NCI-H2196 treated with DMSO at 0.1 percent for 48 hours (cell line): Measurements from ENCODE around the gene FHL1.
"Not testable (repeated sequence)": the region's sequence is repeated elsewhere in the genome, so short reads cannot be mapped to it uniquely, and the experiment has no call there.

Experiments used
- DNase-seq: peaks from one replicate; lab custom pipeline; 2025; ENCODE audit not compliant: unreplicated experiment; lab: John Stamatoyannopoulos, UW

Gene FHL1

GRCh38 chrX:136146614-136147314, 569 bp upstream of the FHL1 start:
- no peak for DNase-seq

- no peak for DNase-seq
Observed at GRCh38 chrX:136147976-136148375, 643 bp downstream of the FHL1 start.

GRCh38 chrX:136148391-136148790, 1.1 kb downstream of the FHL1 start:
- DNase-seq, result no peak

GRCh38 chrX:136154998-136155397, 7.7 kb downstream of the FHL1 start:
- DNase-seq, result no peak

GRCh38 chrX:136156560-136157117, 9.3 kb downstream of the FHL1 start:
- DNase-seq, result no peak

GRCh38 chrX:136157187-136157586, 9.9 kb downstream of the FHL1 start:
- DNase-seq, result no peak

GRCh38 chrX:136158685-136159084, 11.4 kb downstream of the FHL1 start:
- no peak for DNase-seq

GRCh38 chrX:136159611-136160025, 12.3 kb downstream of the FHL1 start:
- no peak for DNase-seq

- no peak for DNase-seq
Observed at GRCh38 chrX:136162827-136163570, 15.7 kb downstream of the FHL1 start.

GRCh38 chrX:136163689-136164088, 16.4 kb downstream of the FHL1 start:
- DNase-seq, result no peak

- no peak for DNase-seq
Observed at GRCh38 chrX:136165406-136165805, 18.1 kb downstream of the FHL1 start.

GRCh38 chrX:136166221-136166855, 19.0 kb downstream of the FHL1 start:
- DNase-seq, result no peak

GRCh38 chrX:136167989-136168388, 20.7 kb downstream of the FHL1 start:
- not testable (repeated sequence) for DNase-seq

GRCh38 chrX:136168929-136169735, 21.8 kb downstream of the FHL1 start:
- DNase-seq, result peak; percentile 32

- no peak for DNase-seq
Observed at GRCh38 chrX:136170139-136170800, 22.9 kb downstream of the FHL1 start.

- no peak for DNase-seq
Observed at GRCh38 chrX:136171420-136171819, 24.1 kb downstream of the FHL1 start.

- DNase-seq, result no peak
Observed at GRCh38 chrX:136176399-136176825, 29.1 kb downstream of the FHL1 start.

GRCh38 chrX:136179133-136179532, 31.8 kb downstream of the FHL1 start:
- DNase-seq, result no peak

GRCh38 chrX:136182414-136182813, 35.1 kb downstream of the FHL1 start:
- no peak for DNase-seq

- no peak for DNase-seq
Observed at GRCh38 chrX:136183172-136183571, 35.8 kb downstream of the FHL1 start.
